OCI-LY3 (cell line): Measurements from ENCODE around the gene DR1.

Experiments used
- H2AFZ ChIP-seq: fragments of 200-600, 300-600 bp; shearing (Covaris generic); 2 replicates; pipeline ENCODE4 v1.6.0; 2014; ENCODE audit warnings: antibody characterized with exemption, low read depth, low read length
- H3K27ac ChIP-seq: fragments of 200-600, 300-600 bp; sonication (generic); 2 replicates; pipeline ENCODE4 v1.5.1; 2014; ENCODE audit warnings: mild to moderate bottlenecking, low read length, moderate library complexity, mixed read lengths
- H3K27me3 ChIP-seq: fragments of 200-600, 300-600 bp; sonication (generic); 2 replicates; pipeline ENCODE4 v1.6.1; 2014; ENCODE audit warnings: low read depth, low read length, mixed read lengths
- H3K36me3 ChIP-seq: fragments of 200-600, 300-600 bp; sonication (generic); replicated peaks from 2 replicates; pipeline ENCODE3; 2014; ENCODE audit warnings: low read depth, low read length, mixed read lengths
- H3K4me1 ChIP-seq: fragments of 300-600, 200-600 bp; sonication (generic); 2 replicates; pipeline ENCODE4 v1.6.1; 2014; ENCODE audit warnings: low read length, mixed read lengths
- H3K4me2 ChIP-seq: fragments of 200-600, 300-600 bp; sonication (generic); 2 replicates; pipeline ENCODE4 v1.6.1; 2014; ENCODE audit warnings: low read length, mixed read lengths
- H3K4me3 ChIP-seq: fragments of 300-600, 200-600 bp; sonication (generic); 2 replicates; pipeline ENCODE4 v1.5.1; 2014; ENCODE audit warnings: antibody characterized with exemption, mild to moderate bottlenecking, low read length, moderate library complexity
- H3K79me2 ChIP-seq: fragments of 300-600, 200-600 bp; shearing (Covaris generic); 2 replicates; pipeline ENCODE4 v1.6.1; 2014; ENCODE audit warnings: mild to moderate bottlenecking, low read length, mixed read lengths
- H3K9ac ChIP-seq: fragments of 300-600, 200-600 bp; shearing (Covaris generic); 2 replicates; pipeline ENCODE4 v1.6.0; 2014; ENCODE audit warnings: mild to moderate bottlenecking, low read length, moderate library complexity
- H3K9me3 ChIP-seq: fragments of 200-600, 300-600 bp; shearing (Covaris generic); 2 replicates; pipeline ENCODE4 v1.6.1; 2014; ENCODE audit warnings: low read length, mixed read lengths; ENCODE audit not compliant: insufficient read depth
- H4K20me1 ChIP-seq: fragments of 200-600, 300-600 bp; sonication (generic); 2 replicates; pipeline ENCODE4 v1.6.1; 2016; ENCODE audit warnings: low read length, mixed read lengths; ENCODE audit not compliant: insufficient read depth
- CTCF ChIP-seq: fragments of 200-600, 300-600 bp; sonication (generic); IDR thresholded peaks from 2 replicates; pipeline ENCODE4 v1.5.1; 2014; ENCODE audit warnings: antibody characterized with exemption, low read length, low read depth
- EZH2phosphoT487 ChIP-seq: fragments of 200-600 bp; shearing (Covaris generic); IDR thresholded peaks from 2 replicates; pipeline ENCODE4 v1.6.1; 2018; ENCODE audit warnings: antibody characterized with exemption, mixed run types, low read depth

Gene DR1

DNA sequence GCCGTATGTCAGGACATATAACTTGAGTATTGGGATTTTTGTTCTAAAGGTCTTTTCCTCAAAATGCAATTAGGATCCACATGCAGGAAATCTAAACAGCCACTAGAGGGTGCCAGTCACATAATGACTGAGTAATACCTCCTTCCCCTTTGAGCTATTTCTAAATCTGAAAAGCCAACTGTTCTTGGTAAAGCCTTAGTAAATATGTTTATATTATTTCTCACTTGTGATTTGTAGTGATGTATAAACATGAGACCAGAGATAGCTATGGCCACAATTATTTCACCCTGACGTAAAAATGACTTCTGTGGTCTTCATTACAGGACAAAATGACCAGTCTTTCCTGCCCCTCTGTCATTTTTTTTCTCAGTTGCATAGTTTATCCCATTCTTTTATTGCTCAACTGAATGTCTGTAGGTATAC lies 41.0 kb upstream of the DR1 start:
- Histone ChIP-seq H3K9ac (no peak overlapping the region), H4K20me1 (no peaks in the 10 kb centered on the region), H3K79me2 (no peaks in the 10 kb centered on the region), H3K9me3 (no peaks in the 10 kb centered on the region), H2AFZ (no peak overlapping the region), H3K4me1 (no peaks in the 10 kb centered on the region), H3K4me2 (no peak overlapping the region), H3K36me3 (no peaks in the 10 kb centered on the region), H3K27me3 (no peaks in the 10 kb centered on the region), H3K4me3 (no peak overlapping the region), H3K27ac (no peak overlapping the region)
- TF ChIP-seq EZH2phosphoT487: no peak
- peak; percentile 83 for TF ChIP-seq CTCF

DNA sequence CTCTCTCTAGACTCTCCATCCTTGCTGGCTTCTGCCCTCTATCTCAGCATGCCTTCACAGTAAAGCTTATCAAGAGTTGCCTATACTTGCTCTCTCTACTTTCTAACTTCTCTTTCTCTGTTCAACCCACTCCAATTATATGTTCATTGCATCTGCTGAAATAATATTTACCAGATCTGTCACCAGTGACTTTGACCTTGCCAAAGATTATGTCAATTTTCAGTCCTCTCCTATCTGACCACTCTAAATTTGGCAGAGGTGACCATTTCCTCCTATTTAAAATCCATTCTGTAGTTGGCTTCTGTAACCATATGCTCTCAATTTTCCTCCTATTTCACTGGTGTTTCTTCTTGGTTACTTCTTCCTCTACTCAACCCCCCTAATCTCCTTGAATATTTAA lies 38.8 kb upstream of the DR1 start:
- H2AFZ ChIP-seq: no peak overlapping the region
- H3K27me3 ChIP-seq: no peaks in the 10 kb centered on the region
- H4K20me1 ChIP-seq: no peaks in the 10 kb centered on the region
- H3K27ac ChIP-seq: no peak overlapping the region
- no peaks in the 10 kb centered on the region for H3K9me3 ChIP-seq
- H3K4me1 ChIP-seq: no peaks in the 10 kb centered on the region
- no peak overlapping the region for H3K4me2 ChIP-seq
- no peak overlapping the region for H3K9ac ChIP-seq
- TF ChIP-seq EZH2phosphoT487 (no peak), CTCF (no peak)
- no peaks in the 10 kb centered on the region for H3K36me3 ChIP-seq
- H3K79me2 ChIP-seq: no peaks in the 10 kb centered on the region
- no peak overlapping the region for H3K4me3 ChIP-seq

DNA sequence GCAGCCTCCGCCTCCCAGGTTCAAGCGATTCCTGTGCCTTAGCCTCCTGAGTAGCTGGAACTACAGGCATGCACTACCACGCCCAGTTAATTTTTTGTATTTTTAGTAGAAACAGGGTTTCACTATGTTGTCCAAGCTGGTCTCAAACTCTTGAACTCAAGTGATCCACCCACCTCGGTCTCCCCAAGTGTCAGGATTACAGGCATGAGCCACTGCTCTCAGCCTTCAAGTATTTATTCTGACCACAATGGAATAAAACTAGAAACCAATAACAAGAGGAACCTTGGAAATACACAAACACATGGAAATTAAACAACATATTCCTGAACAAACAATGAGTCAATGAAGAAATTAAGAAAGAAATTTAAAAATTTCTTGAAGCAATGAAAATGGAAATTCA lies 32.7 kb upstream of the DR1 start:
- Histone ChIP-seq H3K27ac (no peak overlapping the region), H3K4me3 (no peak overlapping the region), H2AFZ (no peak overlapping the region), H3K27me3 (no peaks in the 10 kb centered on the region), H3K36me3 (no peaks in the 10 kb centered on the region), H3K4me2 (no peak overlapping the region), H4K20me1 (no peaks in the 10 kb centered on the region), H3K9me3 (no peaks in the 10 kb centered on the region), H3K4me1 (no peaks in the 10 kb centered on the region), H3K9ac (no peak overlapping the region), H3K79me2 (no peaks in the 10 kb centered on the region)
- TF ChIP-seq EZH2phosphoT487 (no peak), CTCF (no peak)

GRCh38 chr1:93317207-93317606 lies 28.5 kb upstream of the DR1 start:
- no peak overlapping the region for H3K9ac ChIP-seq
- H3K4me2 ChIP-seq: no peak overlapping the region
- no peak overlapping the region for H2AFZ ChIP-seq
- no peaks in the 10 kb centered on the region for H3K79me2 ChIP-seq
- H3K27me3 ChIP-seq: no peaks in the 10 kb centered on the region
- TF ChIP-seq EZH2phosphoT487 (no peak), CTCF (no peak)
- no peak overlapping the region for H3K27ac ChIP-seq
- no peaks in the 10 kb centered on the region for H4K20me1 ChIP-seq
- H3K4me3 ChIP-seq: no peak overlapping the region
- no peaks in the 10 kb centered on the region for H3K4me1 ChIP-seq
- H3K36me3 ChIP-seq: no peaks in the 10 kb centered on the region
- H3K9me3 ChIP-seq: no peaks in the 10 kb centered on the region
